GM18507 (cell line): ENCODE data around the gene TNS1.
"Not testable (repeated sequence)": the region's sequence is repeated elsewhere in the genome, so short reads cannot be mapped to it uniquely, and the experiment has no call there.

Experiments
- DNase-seq: peaks from one replicate; pipeline ENCODE4 v3.0.0; 2011; ENCODE audit warnings: low read depth; ENCODE audit not compliant: insufficient read length; ENCODE audit errors: extremely low spot score
- FAIRE-seq: peaks from 2 replicates; lab custom pipeline; 2011; peaks lifted over from hg19 to GRCh38; lab: Jason Lieb, UNC

The TNS1 gene

DNA sequence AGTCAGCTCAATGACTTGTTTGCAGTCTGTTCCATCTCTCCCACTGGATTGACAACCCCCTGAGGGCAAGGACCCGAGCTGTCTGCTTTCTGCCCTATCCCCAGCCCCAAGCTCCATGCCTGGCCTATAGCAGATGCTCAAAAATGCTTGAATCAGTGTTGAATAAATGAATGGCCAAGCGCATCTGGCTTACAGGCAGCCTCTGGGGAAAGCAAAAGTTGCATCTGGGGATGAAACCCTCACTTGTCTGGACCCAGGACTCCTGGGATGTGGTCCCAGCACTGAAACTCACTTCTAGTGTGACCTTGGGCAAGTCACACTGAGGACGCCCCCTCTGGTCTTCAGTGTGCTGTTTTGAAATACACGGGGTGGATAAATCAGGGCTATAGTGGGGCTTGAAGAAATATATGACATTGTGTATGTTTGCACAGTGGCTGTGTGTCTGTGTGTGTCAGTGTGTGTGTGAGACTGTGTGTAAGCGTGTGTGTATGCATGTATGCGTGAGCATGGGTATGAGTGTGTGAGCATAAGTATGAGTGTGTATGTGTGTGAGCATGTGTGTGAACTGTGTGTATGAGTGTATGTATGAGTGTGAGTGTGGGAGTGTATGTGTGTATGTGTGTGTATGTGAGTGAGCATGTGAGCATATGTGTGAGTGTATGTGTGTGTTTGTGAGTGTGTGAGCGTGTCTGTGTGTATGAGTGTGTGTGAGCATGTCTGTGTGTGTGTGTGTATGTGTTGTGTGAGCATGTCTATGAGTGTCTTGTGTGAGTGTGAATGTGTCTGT lies 27.8 kb upstream of the TNS1 start:
- DNase-seq, result no peak
- FAIRE-seq, result no peak

DNA sequence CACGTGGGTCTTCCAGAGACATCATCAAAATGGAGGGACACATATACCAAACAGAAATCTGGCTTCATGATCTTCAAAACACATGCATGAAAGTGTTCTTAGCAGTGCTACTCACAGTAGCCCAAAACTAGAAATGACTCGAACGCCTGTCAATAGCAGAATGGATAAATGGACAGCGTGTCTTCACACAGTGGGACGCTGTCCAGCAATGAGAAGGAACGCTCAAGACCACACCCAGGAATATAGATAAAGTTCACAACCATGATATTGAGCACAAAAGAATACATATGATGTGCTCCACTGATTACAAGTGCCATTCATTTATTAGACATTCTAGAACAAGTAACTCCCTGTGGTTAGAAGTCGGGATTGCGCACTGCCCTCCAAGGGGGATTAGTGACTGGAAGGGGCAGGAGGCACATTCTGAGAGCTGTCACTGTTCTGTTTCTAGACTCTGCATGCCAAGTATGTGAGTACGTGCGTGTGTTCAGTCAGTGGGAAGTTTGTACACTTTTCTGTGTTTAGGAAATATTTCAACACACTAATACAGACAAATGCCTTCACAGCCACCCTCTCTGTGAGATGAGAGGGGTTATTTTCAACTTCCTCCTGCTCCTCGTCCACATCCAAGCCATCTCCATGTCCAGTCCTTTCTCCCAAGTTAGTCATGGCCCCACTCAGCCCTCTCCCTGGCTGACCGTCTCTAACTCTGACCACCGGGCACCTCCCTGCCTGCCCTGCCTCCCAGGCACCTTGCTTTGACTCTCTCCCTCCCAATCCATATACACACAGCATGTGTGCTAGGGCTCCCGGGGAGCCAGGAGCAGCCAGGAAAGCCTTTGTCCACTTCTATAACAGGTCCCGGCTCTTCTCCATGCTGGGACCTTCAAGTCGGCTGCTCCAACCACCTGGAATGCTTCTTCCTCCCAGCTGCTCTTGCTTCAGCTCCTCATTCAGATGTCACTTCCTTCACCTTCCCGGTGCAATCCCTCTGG lies 26.9 kb upstream of the TNS1 start:
- DNase-seq, result no peak
- FAIRE-seq, result no peak

GRCh38 chr2:218028562-218029348 lies 26.0 kb upstream of the TNS1 start:
- DNase-seq, result no peak

GRCh38 chr2:218028189-218028495 lies 25.3 kb upstream of the TNS1 start:
- no peak for DNase-seq
- FAIRE-seq, result no peak

More at GRCh38 chr2:218028562-218029348, 26.0 kb upstream of the TNS1 start:
- no peak for FAIRE-seq

DNA sequence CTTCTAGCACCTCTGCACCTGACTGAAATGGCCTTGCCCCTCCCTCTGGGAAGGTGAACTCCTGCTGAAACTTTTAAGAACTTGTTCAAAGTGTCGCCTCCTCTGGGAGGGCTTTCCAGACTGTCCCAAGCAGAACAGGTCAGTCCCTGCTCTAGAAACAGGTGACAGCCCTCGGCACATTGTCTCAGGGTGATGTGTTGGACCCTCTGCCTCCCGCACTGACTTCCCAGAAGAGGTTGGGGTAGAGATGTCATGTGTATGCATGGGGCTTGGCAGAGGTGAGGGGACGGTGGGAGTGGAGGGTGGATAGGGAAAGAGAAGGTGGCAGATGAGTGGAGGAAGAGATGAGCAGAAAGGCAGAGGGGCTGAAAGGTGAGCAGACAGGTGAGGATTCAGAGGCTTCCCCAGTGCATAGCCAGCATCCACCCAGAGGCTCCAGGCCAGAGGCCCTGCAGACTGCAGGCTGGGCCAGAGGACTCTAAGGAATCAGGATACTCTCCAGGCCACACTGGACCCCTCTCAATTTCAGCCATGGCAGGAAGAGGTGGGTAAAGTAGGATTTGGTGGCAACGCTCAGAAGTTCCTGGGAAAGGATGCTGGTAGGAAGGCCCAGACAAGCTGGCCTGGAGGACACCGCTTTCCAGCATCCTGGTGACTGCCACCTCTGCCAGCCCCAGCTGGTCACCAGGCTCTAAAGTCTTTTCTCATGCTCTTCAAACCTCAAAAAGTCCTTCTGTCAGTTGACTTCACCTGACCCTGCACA lies 24.8 kb upstream of the TNS1 start:
- FAIRE-seq, result no peak
- DNase-seq, result no peak

DNA sequence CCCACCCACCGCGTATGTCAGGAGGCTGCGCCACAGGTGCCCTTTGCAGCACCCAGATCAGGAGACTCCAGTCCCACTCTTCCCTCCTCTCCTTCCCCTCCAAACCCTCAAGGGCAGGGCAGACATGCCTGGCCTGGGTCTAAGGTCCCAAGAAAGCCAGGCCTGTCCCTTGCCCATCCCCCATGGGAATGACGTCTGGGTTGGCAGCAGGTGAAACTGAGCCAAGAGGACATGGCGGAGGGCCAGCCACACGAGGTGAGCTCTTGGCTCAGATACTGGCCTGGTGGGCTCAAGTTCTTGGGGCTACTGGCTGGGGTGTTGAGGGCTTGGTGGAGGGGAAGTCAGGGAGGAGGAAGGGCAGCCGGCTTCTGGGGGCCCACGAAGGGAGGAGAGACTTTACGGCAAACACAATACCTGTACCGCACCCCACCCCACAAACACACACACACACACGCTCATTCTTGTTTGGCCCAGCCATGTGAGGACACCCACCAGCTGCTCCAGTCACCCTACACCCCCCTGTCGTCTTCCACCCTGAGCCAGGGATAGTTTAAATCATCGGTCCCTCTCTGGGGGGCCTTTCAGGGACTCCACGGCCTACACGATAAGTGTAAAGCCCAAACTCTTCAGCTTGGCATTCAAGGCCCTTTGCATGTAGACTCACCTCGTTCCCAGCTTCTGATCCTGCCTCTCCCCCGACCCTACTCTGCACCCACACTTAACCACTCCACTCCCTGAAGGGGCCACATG lies 24.1 kb upstream of the TNS1 start:
- FAIRE-seq, result no peak
- DNase-seq, result no peak

GRCh38 chr2:218026244-218026643 lies 23.4 kb upstream of the TNS1 start:
- FAIRE-seq (no peak), DNase-seq (no peak)

DNA sequence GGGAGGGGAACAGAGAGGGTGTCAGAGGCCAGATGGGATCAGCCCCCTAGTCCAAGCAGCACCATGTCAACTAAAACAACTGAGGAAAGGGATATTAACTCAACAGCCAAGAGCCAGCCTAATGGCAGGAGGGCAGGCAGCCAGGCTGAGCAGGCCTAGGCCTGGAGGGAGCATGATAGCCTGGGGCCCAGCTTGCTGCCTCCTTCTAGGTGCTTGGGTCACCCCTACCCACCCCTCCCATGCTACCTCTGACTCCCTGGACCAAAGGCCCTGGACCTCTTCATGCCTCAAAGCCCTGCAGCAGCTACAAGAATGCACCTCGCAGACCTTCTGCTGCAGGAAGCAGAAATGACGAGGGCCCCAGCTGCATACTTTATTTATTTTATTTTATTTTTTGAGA lies 22.1 kb upstream of the TNS1 start:
- no peak for FAIRE-seq

GRCh38 chr2:218024336-218024735 lies 21.5 kb upstream of the TNS1 start:
- no peak for FAIRE-seq
- no peak for DNase-seq

More for the DNA sequence above, 22.1 kb upstream of the TNS1 start:
- no peak for DNase-seq

DNA sequence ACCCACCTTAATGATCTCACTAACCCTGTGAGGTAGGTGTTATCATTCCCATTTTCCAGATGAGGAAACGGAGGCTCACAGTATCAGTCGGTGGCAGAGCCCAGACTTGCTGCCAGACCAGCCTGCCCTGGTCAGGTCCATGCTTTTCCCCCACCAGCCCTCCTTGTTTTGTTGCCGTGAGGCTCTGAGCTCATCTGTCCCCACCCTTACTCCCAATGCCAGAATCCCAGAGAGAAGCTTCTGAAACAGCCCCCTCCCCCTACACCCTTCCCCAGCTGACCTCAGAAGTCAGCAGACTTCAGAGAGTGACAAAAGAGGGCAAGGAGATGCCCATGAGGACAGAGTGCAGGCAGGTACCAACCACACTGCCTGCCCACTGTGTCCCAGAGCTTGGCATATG lies 20.8 kb upstream of the TNS1 start:
- DNase-seq, result no peak
- FAIRE-seq, result no peak

DNA sequence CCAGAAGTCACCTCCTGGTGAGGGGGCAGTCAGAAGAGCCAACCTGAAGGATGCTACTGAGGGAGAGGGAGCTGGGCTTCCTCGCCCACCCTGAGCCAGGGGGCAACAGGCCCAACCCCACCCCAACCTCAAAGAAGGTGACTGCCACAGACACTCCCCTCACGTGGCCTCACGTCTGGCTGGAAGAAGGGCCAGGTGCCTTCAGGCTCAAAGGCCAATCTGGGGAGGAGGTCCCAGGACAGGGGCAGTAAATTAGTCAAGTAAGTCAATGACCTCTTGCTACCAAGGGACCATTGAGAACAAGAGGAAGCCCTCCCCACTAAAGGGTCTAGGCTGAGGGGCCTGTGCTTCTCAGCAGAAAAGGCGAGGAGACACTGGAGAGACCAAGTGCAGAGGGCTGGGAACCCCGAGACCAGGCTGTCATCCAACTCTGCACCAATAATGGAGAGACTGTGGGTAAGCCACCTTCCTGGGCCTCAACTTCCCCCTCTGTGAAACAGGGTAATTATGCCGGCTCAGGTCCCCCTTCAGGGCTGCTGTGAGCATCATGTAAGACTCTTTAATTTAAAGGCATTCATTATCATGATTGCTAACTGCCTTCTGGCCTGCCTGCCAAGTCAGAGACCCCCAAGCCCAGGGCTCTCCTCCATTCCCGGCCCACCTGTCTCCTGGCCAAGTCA lies 20.2 kb upstream of the TNS1 start:
- FAIRE-seq (no peak), DNase-seq (no peak)

DNA sequence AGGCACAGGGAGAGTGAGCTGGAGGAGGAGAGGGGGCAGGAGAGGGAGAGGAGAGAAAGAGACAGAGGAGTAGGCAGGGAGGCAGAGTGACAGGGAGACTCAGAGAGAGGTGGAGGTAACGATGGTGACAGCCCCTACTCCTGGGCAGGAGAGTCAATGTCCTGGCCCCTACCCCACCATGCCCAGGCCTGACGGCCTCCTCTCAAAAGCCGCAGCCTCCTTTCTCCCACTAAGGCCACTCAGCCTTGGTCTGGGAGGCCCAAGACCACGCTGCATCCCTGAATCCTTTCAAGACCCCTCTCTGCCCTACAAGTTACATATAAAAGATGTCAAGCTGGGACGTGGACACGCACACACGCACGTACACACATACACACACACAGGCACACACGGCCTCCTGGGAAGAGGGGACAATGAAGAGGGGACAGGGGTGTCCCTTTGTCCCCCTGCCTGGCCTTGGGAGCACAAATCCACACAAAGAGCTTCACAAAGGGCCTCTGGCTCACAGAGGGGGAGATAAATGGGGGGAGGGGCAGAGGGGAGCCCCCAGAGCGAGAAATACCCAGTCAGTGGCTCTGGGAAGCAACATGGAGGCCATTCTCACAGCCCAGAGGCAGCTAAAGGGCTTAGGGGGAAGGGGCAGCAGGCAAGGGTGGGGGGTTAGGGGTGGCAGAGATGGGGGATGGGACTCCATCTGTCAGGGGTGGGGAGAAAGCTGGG lies 19.5 kb upstream of the TNS1 start:
- no peak for FAIRE-seq
- no peak for DNase-seq

DNA sequence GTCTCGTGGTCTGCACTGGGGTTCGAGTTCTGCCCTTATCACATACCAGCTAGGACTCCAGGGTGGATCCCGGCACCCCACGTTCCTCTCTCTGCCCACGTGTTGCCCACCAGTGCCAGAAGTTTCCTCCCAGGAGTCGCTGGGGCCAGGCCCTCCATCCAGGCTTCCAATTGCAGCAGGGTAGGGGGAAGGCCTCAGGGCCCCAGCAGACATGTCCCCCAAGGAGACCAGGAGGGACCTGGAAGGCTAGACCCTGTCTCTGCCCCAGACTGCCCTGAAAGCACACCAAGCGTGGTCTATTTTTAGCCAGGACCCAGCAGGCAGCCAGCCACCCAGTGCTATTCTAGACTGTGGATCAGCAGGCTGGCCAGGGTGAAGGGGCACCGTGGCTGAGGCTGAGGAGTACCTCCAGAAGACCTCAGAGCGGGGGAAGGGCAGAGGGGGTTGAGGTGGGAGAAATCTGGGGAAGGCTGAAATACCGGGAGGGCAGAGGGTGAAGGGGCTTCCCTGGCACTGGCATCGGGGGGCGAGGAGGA lies 18.8 kb upstream of the TNS1 start:
- FAIRE-seq (no peak), DNase-seq (no peak)

DNA sequence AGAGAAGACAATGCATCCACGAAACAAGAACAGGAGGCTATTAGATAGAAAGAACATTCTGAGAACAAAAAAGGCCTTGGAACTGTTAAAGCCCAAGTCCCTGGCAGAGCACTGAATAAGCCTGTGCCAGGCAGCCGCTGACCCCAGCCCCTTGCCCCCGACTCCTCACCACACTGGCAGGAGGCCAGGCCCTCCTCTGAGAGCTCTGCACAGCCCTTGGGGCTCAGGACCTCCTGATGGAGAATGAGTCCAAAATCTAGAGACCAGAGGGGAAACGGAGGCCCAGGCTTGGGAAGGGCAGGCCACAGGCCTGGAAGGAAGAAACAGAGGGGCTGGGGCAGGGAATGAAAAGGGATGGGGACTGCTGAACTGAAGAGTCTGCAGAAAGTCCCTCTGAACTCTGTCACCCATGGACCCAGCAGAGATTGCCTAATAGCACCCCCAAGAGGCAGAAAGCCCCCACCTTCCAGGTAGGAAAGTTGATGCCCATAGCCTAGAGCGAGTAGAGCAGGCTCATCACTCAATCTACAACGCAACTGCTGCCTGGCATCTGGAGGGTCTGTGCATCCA lies 18.3 kb upstream of the TNS1 start:
- FAIRE-seq (no peak), DNase-seq (no peak)

DNA sequence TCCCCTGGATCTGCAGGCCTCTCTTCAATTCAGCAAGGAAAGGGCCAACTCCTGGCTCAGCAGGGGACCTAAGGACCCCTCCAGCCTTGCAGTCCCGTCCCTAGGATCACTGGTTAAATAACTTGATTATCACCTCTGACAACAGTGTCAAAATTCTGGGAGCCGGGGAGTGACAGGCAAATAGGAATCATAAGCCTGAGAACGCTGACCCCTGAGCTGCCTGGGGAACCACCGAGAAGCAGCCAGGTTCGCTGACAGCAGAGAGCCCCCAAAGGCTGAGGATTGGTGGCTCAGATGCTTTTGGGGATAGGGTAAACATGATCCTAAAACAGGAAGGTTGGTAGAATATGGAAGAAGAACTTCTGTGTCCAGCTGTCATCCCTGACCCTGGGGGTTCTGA lies 17.5 kb upstream of the TNS1 start:
- FAIRE-seq, result no peak
- no peak for DNase-seq

DNA sequence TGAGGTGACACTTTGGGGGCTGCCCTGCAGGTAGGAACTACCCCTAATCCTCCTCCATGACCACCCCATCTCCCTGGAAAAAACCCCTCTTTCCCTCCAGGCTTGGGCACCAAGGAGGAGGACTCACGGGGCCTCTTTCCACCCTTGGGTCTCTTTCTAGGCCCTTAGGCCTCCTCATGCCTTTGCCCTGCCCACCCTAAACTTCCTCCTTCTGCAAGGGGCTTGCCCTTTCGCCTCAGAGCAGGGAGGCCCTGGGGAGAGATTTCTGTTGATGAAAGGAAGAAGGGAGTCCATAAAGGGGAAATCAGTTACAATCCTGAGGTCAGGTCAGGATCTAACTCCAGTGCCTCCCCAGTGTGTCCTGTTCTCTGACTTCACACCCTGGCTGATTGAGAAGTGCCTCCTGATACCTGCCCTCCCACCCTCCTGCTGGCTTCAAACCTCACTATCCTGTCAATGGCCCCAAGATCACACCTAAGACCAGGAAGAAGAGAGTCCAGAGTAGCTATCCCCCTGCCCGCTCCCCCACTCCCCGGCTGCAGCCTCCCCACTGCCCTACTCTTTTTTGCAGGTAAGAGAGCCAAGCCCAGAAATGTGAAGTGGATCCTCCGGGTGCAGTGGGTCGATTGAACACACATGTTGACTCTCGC lies 16.7 kb upstream of the TNS1 start:
- FAIRE-seq, result no peak

DNA sequence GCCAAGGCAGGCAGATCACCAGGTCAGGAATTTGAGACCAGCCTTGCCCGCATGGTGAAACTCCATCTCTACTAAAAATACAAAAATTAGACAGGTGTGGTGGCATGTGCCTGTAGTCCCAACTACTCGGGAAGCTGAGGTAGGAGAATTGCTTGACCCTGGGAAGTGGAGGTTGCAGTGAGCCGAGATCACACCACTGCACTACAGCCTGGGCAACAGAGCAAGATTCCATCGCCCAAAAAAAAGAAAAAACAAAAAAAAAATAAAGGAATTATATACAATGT lies 16.0 kb upstream of the TNS1 start:
- DNase-seq, result not testable (repeated sequence)

More for the DNA sequence above, 16.7 kb upstream of the TNS1 start:
- DNase-seq, result no peak

More for the DNA sequence above, 16.0 kb upstream of the TNS1 start:
- not testable (repeated sequence) for FAIRE-seq
